Esophagus muscularis mucosa (tissue), 4 donors: Measurements from ENCODE around the gene TWF1. TPM values are rescaled to one million over a fixed set of nuclear protein-coding genes. Genes with fewer than 3 reads are reported as not detected.

Experiments
- DNase-seq: peaks from one replicate; pipeline ENCODE4 v3.0.0-alpha.2; 2017; ENCODE audit errors: extremely low spot score
- H3K27ac ChIP-seq, 4 donors: fragments of 200-600 bp; sonication (generic); replicated peaks in 1 of 4; 1 replicate in 3 of 4; 2 replicates in 1 of 4; pipeline ENCODE4 v1.5.1; 2016 to 2019; ENCODE audit warnings: mild to moderate bottlenecking in 1 of 4
- H3K27me3 ChIP-seq, 4 donors: fragments of 200-600 bp; sonication (generic); one replicate each; pipeline versions ENCODE4 v1.5.1 to v1.6.0; 2016 to 2019
- H3K36me3 ChIP-seq, 4 donors: fragments of 200-600 bp; sonication (generic); one replicate each; pipeline ENCODE4 v1.5.1; 2016 to 2019
- H3K4me1 ChIP-seq, 4 donors: fragments of 200-600 bp; sonication (generic); one replicate each; pipeline ENCODE4 v1.5.1; 2016 to 2019
- H3K4me3 ChIP-seq, 4 donors: fragments of 200-600 bp; sonication (generic); 1 replicate in 2 of 4; 2 replicates in 2 of 4; pipeline ENCODE4 v1.5.1; 2016 to 2019; ENCODE audit warnings: mild to moderate bottlenecking in 4 of 4, moderate library complexity in 1 of 4
- H3K9me3 ChIP-seq, 4 donors: fragments of 200-600 bp; sonication (generic); 1 replicate in 3 of 4; 2 replicates in 1 of 4; pipeline ENCODE4 v1.5.1; 2016 to 2019
- EP300 ChIP-seq: sonication (generic); formaldehyde crosslinking; IDR thresholded peaks from one replicate; pipeline ENCODE4 v1.6.1; 2017; ENCODE audit warnings: antibody characterized with exemption
- POLR2A ChIP-seq: fragments of 450-650 bp; IDR thresholded peaks from one replicate; pipeline ENCODE4 v1.6.1; 2017; ENCODE audit warnings: antibody characterized with exemption, moderate library complexity, mild to moderate bottlenecking, low read depth
- POLR2AphosphoS5 ChIP-seq, 2 donors: sonication (generic); formaldehyde crosslinking; IDR thresholded peaks; one replicate each; pipeline ENCODE4 v1.6.1; 2017; ENCODE audit warnings: antibody characterized with exemption in 2 of 2
- WGBS: methylation state at CpG from one replicate; pipeline ENCODE4 v1.1.5; 2018; 5-methylcytosine and 5-hydroxymethylcytosine counted together
- intact Hi-C: fragments of 100-400 bp; cut with DNase I; formaldehyde crosslinking; loops from one replicate; pipeline ENCODE4 v1.15.1; 2023
- total RNA-seq, 4 donors: library from RNA; depleted of rRNA; stranded (reverse); fragments of >200 nt; gene quantifications; one replicate each; pipeline versions ENCODE4 v1.1.0 to v1.2.1, GENCODE V29; 2016
- TF ChIP-seq, protein P1 (sequence below), 3 experiments: fragments of 200-600 bp in 2 of 3; fragments of 450-650 bp in 1 of 3; sonication (generic) in 2 of 3; IDR thresholded peaks; one replicate each; pipeline ENCODE4 v1.5.1; 2017 to 2019; ENCODE audit warnings: antibody characterized with exemption in 3 of 3, mild to moderate bottlenecking in 2 of 3, moderate library complexity in 1 of 3

The TWF1 gene
- total RNA-seq, 4 donors from 2014 or later, result 94.7 to 105 (median 97.3) TPM

DNA sequence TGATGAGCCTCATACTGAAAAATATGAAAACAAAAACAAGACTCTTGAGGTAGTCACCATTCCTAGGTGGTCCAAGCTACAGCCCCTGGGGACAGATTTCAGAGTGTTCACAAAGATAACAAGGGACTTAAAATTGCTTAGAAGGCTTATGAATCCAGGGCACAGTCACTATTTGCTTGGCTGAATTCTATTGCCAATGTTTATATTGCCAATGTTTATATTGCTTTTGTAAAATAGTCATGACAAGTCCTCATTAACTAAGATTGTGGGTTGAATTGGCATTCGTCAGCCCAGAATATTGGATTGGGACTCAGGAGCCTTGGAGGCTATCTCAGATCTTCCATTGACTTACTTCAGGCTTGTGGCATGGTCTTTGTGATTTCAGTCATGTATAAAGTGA, 36.1 kb upstream of the TWF1 start:
- TF ChIP-seq POLR2A (no peak), EP300 (no peak), POLR2AphosphoS5 (IDR thresholded peaks at IDR 0.05) (no peak)
- TF ChIP-seq, protein P1, sequence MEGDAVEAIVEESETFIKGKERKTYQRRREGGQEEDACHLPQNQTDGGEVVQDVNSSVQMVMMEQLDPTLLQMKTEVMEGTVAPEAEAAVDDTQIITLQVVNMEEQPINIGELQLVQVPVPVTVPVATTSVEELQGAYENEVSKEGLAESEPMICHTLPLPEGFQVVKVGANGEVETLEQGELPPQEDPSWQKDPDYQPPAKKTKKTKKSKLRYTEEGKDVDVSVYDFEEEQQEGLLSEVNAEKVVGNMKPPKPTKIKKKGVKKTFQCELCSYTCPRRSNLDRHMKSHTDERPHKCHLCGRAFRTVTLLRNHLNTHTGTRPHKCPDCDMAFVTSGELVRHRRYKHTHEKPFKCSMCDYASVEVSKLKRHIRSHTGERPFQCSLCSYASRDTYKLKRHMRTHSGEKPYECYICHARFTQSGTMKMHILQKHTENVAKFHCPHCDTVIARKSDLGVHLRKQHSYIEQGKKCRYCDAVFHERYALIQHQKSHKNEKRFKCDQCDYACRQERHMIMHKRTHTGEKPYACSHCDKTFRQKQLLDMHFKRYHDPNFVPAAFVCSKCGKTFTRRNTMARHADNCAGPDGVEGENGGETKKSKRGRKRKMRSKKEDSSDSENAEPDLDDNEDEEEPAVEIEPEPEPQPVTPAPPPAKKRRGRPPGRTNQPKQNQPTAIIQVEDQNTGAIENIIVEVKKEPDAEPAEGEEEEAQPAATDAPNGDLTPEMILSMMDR (IDR thresholded peaks at IDR 0.05), result no peak
- Histone ChIP-seq H3K4me1 (peaks cover 2 to 5% (median 2%) of the 10 kb centered on the region in 4 donors), H3K9me3 (no peaks in the 10 kb centered on the region), H3K36me3 (peaks cover 0 to 7% (median 0%) of the 10 kb centered on the region in 4 donors), H3K27ac (no peak overlapping the region), H3K4me3 (no peak overlapping the region), H3K27me3 (no peaks in the 10 kb centered on the region)
- no peak for DNase-seq
- WGBS, result 100% methylated on average over 1 of the region's 1 CpG
- intact Hi-C loops, result no loop called here

DNA sequence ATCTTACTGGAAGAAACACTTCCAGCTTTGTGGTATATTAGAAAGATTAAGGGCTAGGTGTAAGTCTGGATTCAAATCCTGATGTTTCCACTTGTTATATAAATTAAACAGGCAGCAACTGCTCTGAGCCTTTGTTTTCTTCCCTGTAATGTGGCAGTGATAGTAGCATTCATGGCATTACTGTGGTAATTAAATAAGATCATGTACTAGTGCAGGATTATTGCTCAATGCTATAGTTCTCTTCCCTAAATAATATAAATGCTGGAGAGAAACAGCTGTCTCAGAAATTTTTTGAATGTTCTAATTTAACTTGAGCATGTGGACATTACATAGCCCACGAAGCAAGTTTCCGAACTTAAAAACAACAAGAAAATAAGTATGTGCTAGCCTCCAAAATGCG, 35.1 kb upstream of the TWF1 start:
- H3K9me3 ChIP-seq, result no peaks in the 10 kb centered on the region
- intact Hi-C loops, result no loop called here
- no peak for TF ChIP-seq POLR2A
- TF ChIP-seq, protein P1 (IDR thresholded peaks at IDR 0.05), result no peak
- no peak for TF ChIP-seq POLR2AphosphoS5 (IDR thresholded peaks at IDR 0.05)
- TF ChIP-seq EP300, result no peak
- no peak overlapping the region for H3K4me3 ChIP-seq
- no peaks in the 10 kb centered on the region for H3K27me3 ChIP-seq
- H3K4me1 ChIP-seq, result peaks cover 8 to 12% (median 10%) of the 10 kb centered on the region in 4 donors
- DNase-seq, result no peak
- 76% methylated on average over 3 of the region's 3 CpGs for WGBS
- H3K36me3 ChIP-seq, result peaks cover 0 to 7% (median 0%) of the 10 kb centered on the region in 4 donors
- no peak overlapping the region for H3K27ac ChIP-seq

DNA sequence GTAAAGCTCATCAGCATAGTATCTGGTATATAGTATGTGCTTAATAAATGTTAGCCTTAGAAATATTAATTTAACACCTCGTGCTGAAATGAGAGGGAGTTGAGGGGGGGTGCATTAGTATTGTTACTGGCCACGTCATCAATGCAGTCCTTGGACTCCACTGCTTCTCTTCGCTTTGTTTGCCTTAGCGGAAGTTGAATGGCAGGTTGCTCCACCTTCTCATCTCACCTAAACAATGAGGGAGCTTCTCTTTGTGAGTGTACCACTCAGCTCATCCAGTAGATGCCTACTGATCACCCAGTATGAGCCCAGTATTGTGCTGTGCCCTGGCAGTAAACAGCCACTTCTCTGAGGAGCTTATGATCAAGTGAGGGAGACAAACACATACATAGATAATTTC, 34.2 kb upstream of the TWF1 start:
- no peak for DNase-seq
- Histone ChIP-seq H3K9me3 (no peaks in the 10 kb centered on the region), H3K27ac (no peak overlapping the region), H3K4me3 (no peak overlapping the region), H3K27me3 (no peaks in the 10 kb centered on the region), H3K4me1 (peaks cover 8 to 15% (median 11%) of the 10 kb centered on the region in 4 donors), H3K36me3 (peaks cover 0 to 7% (median 0%) of the 10 kb centered on the region in 4 donors)
- TF ChIP-seq EP300 (no peak), POLR2AphosphoS5 (IDR thresholded peaks at IDR 0.05) (no peak), POLR2A (no peak)
- TF ChIP-seq, protein P1 (IDR thresholded peaks at IDR 0.05), result no peak
- WGBS, result 94% methylated on average over 4 of the region's 4 CpGs
- intact Hi-C loops, result no loop called here

DNA sequence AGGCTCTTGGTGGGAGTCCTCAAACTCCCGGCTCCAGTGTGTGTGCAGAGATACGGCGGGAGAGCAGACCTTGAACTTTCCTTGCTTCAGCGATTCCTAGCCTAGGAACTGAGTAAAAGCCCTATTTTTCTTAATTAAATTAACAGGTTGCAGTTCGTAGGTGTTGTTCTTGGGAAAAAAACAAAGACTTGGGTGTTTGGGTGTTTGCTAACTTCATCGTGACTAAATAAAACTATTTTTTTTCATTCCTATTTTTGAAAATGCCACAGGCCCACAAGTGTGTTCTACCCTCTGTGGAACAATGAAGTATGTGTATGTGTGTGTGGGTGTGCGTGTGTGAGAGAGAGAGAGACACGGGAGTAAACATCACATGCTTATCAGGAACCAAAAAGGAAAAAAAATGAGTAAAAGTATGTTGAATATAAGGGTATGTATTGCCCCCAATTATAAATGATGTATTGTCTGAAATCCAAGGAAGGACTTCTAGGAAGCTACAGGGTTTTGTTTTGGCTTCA, 30.4 kb upstream of the TWF1 start:
- WGBS, result 3% methylated on average over 5 of the region's 8 CpGs
- TF ChIP-seq, protein P1 (IDR thresholded peaks at IDR 0.05), result no peak
- TF ChIP-seq EP300, result no peak
- no peak for TF ChIP-seq POLR2A
- TF ChIP-seq POLR2AphosphoS5 (IDR thresholded peaks at IDR 0.05), result no peak
- Histone ChIP-seq H3K9me3 (no peaks in the 10 kb centered on the region), H3K4me3 (peak overlapping the region; percentile 80 to 89 (median 84)), H3K36me3 (no peaks in the 10 kb centered on the region), H3K27me3 (no peaks in the 10 kb centered on the region), H3K27ac (peak overlapping the region; percentile 96 to 98 (median 97)), H3K4me1 (peaks cover 8 to 21% (median 19%) of the 10 kb centered on the region in 4 donors)
- DNase-seq, result no peak
- intact Hi-C loops, result no loop called here
